Activated CD8-positive, alpha-beta memory T cell treated with anti-CD3 and anti-CD28 coated beads, Interleukin-2, amount 10 ng/mL, durations not matched to agents 7 days and 5 days (primary cell): ENCODE measurements around the gene PBX3. TPM values are rescaled to one million over a fixed set of nuclear protein-coding genes. Genes with fewer than 3 reads are reported as not detected.
"Not testable (repeated sequence)": the region's sequence is repeated elsewhere in the genome, so short reads cannot be mapped to it uniquely, and the experiment has no call there.

Experiments used
- ATAC-seq: fragments of 150-1000 bp; cut with Tn5 transposase; one replicate; pipeline ENCODE4 v1.10.0; 2021; ENCODE audit warnings: moderate library complexity
- CTCF ChIA-PET: fragments of 350-600 bp; sonication (Branson Sonifier 250); formaldehyde crosslinking; loops from one replicate; lab custom pipeline; 2021; ENCODE audit warnings: antibody characterized with exemption; lab: Charles Lee
- DNase-seq: peaks from one replicate; pipeline ENCODE4 v3.0.0-alpha.2; 2020
- H3K27ac Mint-ChIP-seq: one replicate; pipeline ENCODE4 v1.8.0; 2021; ENCODE audit warnings: mild to moderate bottlenecking, mixed read lengths
- H3K27me3 Mint-ChIP-seq: one replicate; pipeline ENCODE4 v1.8.0; 2021; ENCODE audit warnings: mixed read lengths
- H3K36me3 Mint-ChIP-seq: one replicate; pipeline ENCODE4 v1.8.0; 2021; ENCODE audit warnings: mild to moderate bottlenecking, mixed read lengths
- H3K4me1 Mint-ChIP-seq: one replicate; pipeline ENCODE4 v1.8.0; 2021; ENCODE audit warnings: mixed read lengths
- H3K4me3 Mint-ChIP-seq: one replicate; pipeline ENCODE4 v1.8.0; 2021; ENCODE audit warnings: mild to moderate bottlenecking, moderate library complexity, mixed read lengths
- H3K9me3 Mint-ChIP-seq: one replicate; pipeline ENCODE4 v1.8.0; 2022; ENCODE audit warnings: low read depth, mixed read lengths
- total RNA-seq, 2 experiments: library from RNA; stranded (reverse); gene quantifications; one replicate each; pipeline ENCODE4 v1.2.3, GENCODE V29; 2021

Gene PBX3
- total RNA-seq, 2 experiments from 2014 or later: 20.2 to 20.7 TPM

GRCh38 chr9:125823874-125824406 lies 76.8 kb downstream of the PBX3 start:
- H3K4me1 Mint-ChIP-seq: peaks cover 19% of the 10 kb centered on the region
- peak overlapping the region; percentile 58 for H3K4me3 Mint-ChIP-seq
- H3K9me3 Mint-ChIP-seq, H3K36me3 Mint-ChIP-seq, CTCF ChIA-PET, DNase-seq, H3K27me3 Mint-ChIP-seq: not testable (repeated sequence)
- peak; percentile 98 for ATAC-seq
- H3K27ac Mint-ChIP-seq: peak overlapping the region; percentile 54

GRCh38 chr9:125825762-125826161 lies 78.6 kb downstream of the PBX3 start:
- CTCF ChIA-PET: interaction anchor here (0.5 kb wide), 1 partner anchor 871 kb away, joined by 3 read pairs; no protein-coding TSS in a partner anchor

GRCh38 chr9:125826850-125827249 lies 79.7 kb downstream of the PBX3 start:
- DNase-seq (no peak), ATAC-seq (no peak)
- H3K27me3 Mint-ChIP-seq: no peaks in the 10 kb centered on the region
- no peak overlapping the region for H3K27ac Mint-ChIP-seq
- CTCF ChIA-PET: interaction anchor here (0.5 kb wide), 1 partner anchor 230 kb away, joined by 3 read pairs; no protein-coding TSS in a partner anchor
- H3K9me3 Mint-ChIP-seq: no peaks in the 10 kb centered on the region
- H3K4me1 Mint-ChIP-seq: peaks cover 26% of the 10 kb centered on the region
- peaks cover 2% of the 10 kb centered on the region for H3K36me3 Mint-ChIP-seq
- H3K4me3 Mint-ChIP-seq: no peak overlapping the region

More at GRCh38 chr9:125825762-125826161, 78.6 kb downstream of the PBX3 start:
- Mint-ChIP-seq H3K4me3 (no peak overlapping the region), H3K9me3 (no peaks in the 10 kb centered on the region), H3K36me3 (peaks cover 2% of the 10 kb centered on the region), H3K27me3 (no peaks in the 10 kb centered on the region), H3K27ac (no peak overlapping the region), H3K4me1 (peaks cover 25% of the 10 kb centered on the region)
- no peak for ATAC-seq
- DNase-seq: no peak

GRCh38 chr9:125829743-125830142 lies 82.6 kb downstream of the PBX3 start:
- H3K27me3 Mint-ChIP-seq: no peaks in the 10 kb centered on the region
- ATAC-seq (peak; percentile 97), DNase-seq (peak; percentile 64)
- peak overlapping the region; percentile 78 for H3K27ac Mint-ChIP-seq
- H3K36me3 Mint-ChIP-seq: peaks cover 2% of the 10 kb centered on the region
- H3K4me3 Mint-ChIP-seq: peak overlapping the region; percentile 82
- peaks cover 13% of the 10 kb centered on the region for H3K4me1 Mint-ChIP-seq
- no peaks in the 10 kb centered on the region for H3K9me3 Mint-ChIP-seq
- CTCF ChIA-PET: interaction anchor here (1.3 to 1.7 kb wide), 3 partner anchors 10 to 569 kb away, joined by 4 to 7 read pairs (median 4); no protein-coding TSS in a partner anchor

GRCh38 chr9:125831054-125831453 lies 83.9 kb downstream of the PBX3 start:
- no peak for ATAC-seq
- H3K27ac Mint-ChIP-seq: no peak overlapping the region
- no peaks in the 10 kb centered on the region for H3K27me3 Mint-ChIP-seq
- H3K9me3 Mint-ChIP-seq: no peaks in the 10 kb centered on the region
- H3K4me1 Mint-ChIP-seq: peaks cover 12% of the 10 kb centered on the region
- no peak for DNase-seq
- CTCF ChIA-PET: interaction anchor here (1.7 kb wide), 1 partner anchor 11 kb away, joined by 4 read pairs; no protein-coding TSS in a partner anchor
- H3K4me3 Mint-ChIP-seq: no peak overlapping the region
- no peaks in the 10 kb centered on the region for H3K36me3 Mint-ChIP-seq

- H3K27me3 Mint-ChIP-seq: no peaks in the 10 kb centered on the region
- DNase-seq: no peak
- ATAC-seq: no peak
- H3K36me3 Mint-ChIP-seq: no peaks in the 10 kb centered on the region
- no peak overlapping the region for H3K27ac Mint-ChIP-seq
- H3K4me3 Mint-ChIP-seq: no peak overlapping the region
- H3K4me1 Mint-ChIP-seq: peaks cover 12% of the 10 kb centered on the region
- H3K9me3 Mint-ChIP-seq: no peaks in the 10 kb centered on the region
- CTCF ChIA-PET: no interaction called here
Observed at GRCh38 chr9:125831616-125832015, 84.4 kb downstream of the PBX3 start.

- no peak for DNase-seq
- Mint-ChIP-seq H3K4me1 (peaks cover 4% of the 10 kb centered on the region), H3K4me3 (no peak overlapping the region), H3K36me3 (no peaks in the 10 kb centered on the region), H3K27me3 (no peaks in the 10 kb centered on the region), H3K9me3 (no peaks in the 10 kb centered on the region), H3K27ac (no peak overlapping the region)
- no peak for ATAC-seq
- CTCF ChIA-PET: no interaction called here
Observed at GRCh38 chr9:125835655-125836054, 88.5 kb downstream of the PBX3 start.

- ATAC-seq (no peak), DNase-seq (no peak)
- no peaks in the 10 kb centered on the region for H3K4me1 Mint-ChIP-seq
- H3K27ac Mint-ChIP-seq: no peak overlapping the region
- no peak overlapping the region for H3K4me3 Mint-ChIP-seq
- no peaks in the 10 kb centered on the region for H3K36me3 Mint-ChIP-seq
- no peaks in the 10 kb centered on the region for H3K9me3 Mint-ChIP-seq
- CTCF ChIA-PET: no interaction called here
- H3K27me3 Mint-ChIP-seq: no peaks in the 10 kb centered on the region
Observed at GRCh38 chr9:125839317-125839716, 92.1 kb downstream of the PBX3 start.

- H3K4me1 Mint-ChIP-seq: no peaks in the 10 kb centered on the region
- CTCF ChIA-PET: interaction anchor here (0.6 kb wide), 1 partner anchor 1510 kb away, joined by 3 read pairs; no protein-coding TSS in a partner anchor
- H3K27ac Mint-ChIP-seq: no peak overlapping the region
- no peaks in the 10 kb centered on the region for H3K9me3 Mint-ChIP-seq
- H3K36me3 Mint-ChIP-seq: no peaks in the 10 kb centered on the region
- DNase-seq (no peak), ATAC-seq (no peak)
- H3K4me3 Mint-ChIP-seq: no peak overlapping the region
- H3K27me3 Mint-ChIP-seq: no peaks in the 10 kb centered on the region
Observed at GRCh38 chr9:125841444-125841843, 94.3 kb downstream of the PBX3 start.

GRCh38 chr9:125842242-125842641 lies 95.1 kb downstream of the PBX3 start:
- Mint-ChIP-seq H3K27me3 (no peaks in the 10 kb centered on the region), H3K36me3 (no peaks in the 10 kb centered on the region), H3K4me3 (no peak overlapping the region), H3K9me3 (no peaks in the 10 kb centered on the region), H3K27ac (no peak overlapping the region), H3K4me1 (no peaks in the 10 kb centered on the region)
- ATAC-seq: no peak
- CTCF ChIA-PET: no interaction called here
- DNase-seq: no peak

GRCh38 chr9:125843646-125844045 lies 96.5 kb downstream of the PBX3 start:
- H3K27me3 Mint-ChIP-seq: no peaks in the 10 kb centered on the region
- H3K9me3 Mint-ChIP-seq: no peaks in the 10 kb centered on the region
- H3K4me1 Mint-ChIP-seq: no peaks in the 10 kb centered on the region
- CTCF ChIA-PET: interaction anchor here (0.6 kb wide), 1 partner anchor 12 kb away, joined by 3 read pairs; no protein-coding TSS in a partner anchor
- peak overlapping the region; percentile 0 for H3K27ac Mint-ChIP-seq
- no peak for ATAC-seq
- DNase-seq: no peak
- H3K36me3 Mint-ChIP-seq: no peaks in the 10 kb centered on the region
- H3K4me3 Mint-ChIP-seq: no peak overlapping the region

GRCh38 chr9:125844611-125845010 lies 97.4 kb downstream of the PBX3 start:
- Mint-ChIP-seq H3K27ac (no peak overlapping the region), H3K9me3 (no peaks in the 10 kb centered on the region), H3K36me3 (no peaks in the 10 kb centered on the region), H3K4me1 (no peaks in the 10 kb centered on the region), H3K4me3 (no peak overlapping the region), H3K27me3 (no peaks in the 10 kb centered on the region)
- DNase-seq: no peak
- no peak for ATAC-seq
- CTCF ChIA-PET: no interaction called here

- DNase-seq: no peak
- CTCF ChIA-PET: no interaction called here
- H3K4me3 Mint-ChIP-seq: no peak overlapping the region
- H3K27ac Mint-ChIP-seq: no peak overlapping the region
- H3K36me3 Mint-ChIP-seq: no peaks in the 10 kb centered on the region
- H3K4me1 Mint-ChIP-seq: no peaks in the 10 kb centered on the region
- no peaks in the 10 kb centered on the region for H3K9me3 Mint-ChIP-seq
- no peaks in the 10 kb centered on the region for H3K27me3 Mint-ChIP-seq
- no peak for ATAC-seq
Observed at GRCh38 chr9:125845271-125845808, 98.2 kb downstream of the PBX3 start.

- no peak for DNase-seq
- Mint-ChIP-seq H3K9me3 (no peaks in the 10 kb centered on the region), H3K4me3 (no peak overlapping the region), H3K27me3 (no peaks in the 10 kb centered on the region), H3K27ac (no peak overlapping the region), H3K36me3 (no peaks in the 10 kb centered on the region), H3K4me1 (no peaks in the 10 kb centered on the region)
- CTCF ChIA-PET: no interaction called here
- ATAC-seq: no peak
Observed at GRCh38 chr9:125847735-125848134, 100.6 kb downstream of the PBX3 start.
